GM12864 (cell line): ENCODE measurements around the gene NFE2L2.
"Not testable (repeated sequence)": the region's sequence is repeated elsewhere in the genome, so short reads cannot be mapped to it uniquely, and the experiment has no call there.

Experiments used
- DNase-seq: peaks from one replicate; pipeline ENCODE4 v3.0.0-alpha.2; 2011; ENCODE audit warnings: low read depth
- H3K4me3 ChIP-seq: 2 replicates; pipeline ENCODE4 v1.5.1; 2011; ENCODE audit warnings: mild to moderate bottlenecking, low read depth, low read length, control low read depth
- CTCF ChIP-seq: IDR thresholded peaks from 2 replicates; pipeline ENCODE4 v1.5.1; 2011; ENCODE audit warnings: low read depth, mild to moderate bottlenecking, moderate library complexity, low read length, control low read depth, inconsistent platforms; ENCODE audit errors: missing control alignments

Gene NFE2L2

GRCh38 chr2:177190941-177191340, 73.6 kb downstream of the NFE2L2 start:
- TF ChIP-seq CTCF = no peak
- no peak for DNase-seq
- H3K4me3 ChIP-seq = no peak overlapping the region

GRCh38 chr2:177188482-177189469, 75.8 kb downstream of the NFE2L2 start:
- no peak for DNase-seq
- no peak for TF ChIP-seq CTCF
- no peak overlapping the region for H3K4me3 ChIP-seq

GRCh38 chr2:177187631-177188312, 76.8 kb downstream of the NFE2L2 start:
- no peak for TF ChIP-seq CTCF
- no peak overlapping the region for H3K4me3 ChIP-seq
- DNase-seq = no peak

- not testable (repeated sequence) for DNase-seq, H3K4me3 ChIP-seq
Measured at GRCh38 chr2:177186038-177186437, 78.5 kb downstream of the NFE2L2 start.

GRCh38 chr2:177184606-177185005, 79.9 kb downstream of the NFE2L2 start:
- DNase-seq = no peak
- no peak for TF ChIP-seq CTCF
- H3K4me3 ChIP-seq = no peak overlapping the region

- no peak overlapping the region for H3K4me3 ChIP-seq
- no peak for DNase-seq
- TF ChIP-seq CTCF = no peak
Measured at GRCh38 chr2:177183860-177184259, 80.7 kb downstream of the NFE2L2 start.
